HG03039 (cell line): Measurements from ENCODE around the gene JMJD4.

Experiments
- ATAC-seq: cut with Tn5 transposase; IDR thresholded peaks from one replicate; pipeline ENCODE4 v1.9.1; 2021; ENCODE audit warnings: mild to moderate bottlenecking, moderate library complexity; ENCODE audit not compliant: unreplicated experiment

Gene JMJD4

DNA sequence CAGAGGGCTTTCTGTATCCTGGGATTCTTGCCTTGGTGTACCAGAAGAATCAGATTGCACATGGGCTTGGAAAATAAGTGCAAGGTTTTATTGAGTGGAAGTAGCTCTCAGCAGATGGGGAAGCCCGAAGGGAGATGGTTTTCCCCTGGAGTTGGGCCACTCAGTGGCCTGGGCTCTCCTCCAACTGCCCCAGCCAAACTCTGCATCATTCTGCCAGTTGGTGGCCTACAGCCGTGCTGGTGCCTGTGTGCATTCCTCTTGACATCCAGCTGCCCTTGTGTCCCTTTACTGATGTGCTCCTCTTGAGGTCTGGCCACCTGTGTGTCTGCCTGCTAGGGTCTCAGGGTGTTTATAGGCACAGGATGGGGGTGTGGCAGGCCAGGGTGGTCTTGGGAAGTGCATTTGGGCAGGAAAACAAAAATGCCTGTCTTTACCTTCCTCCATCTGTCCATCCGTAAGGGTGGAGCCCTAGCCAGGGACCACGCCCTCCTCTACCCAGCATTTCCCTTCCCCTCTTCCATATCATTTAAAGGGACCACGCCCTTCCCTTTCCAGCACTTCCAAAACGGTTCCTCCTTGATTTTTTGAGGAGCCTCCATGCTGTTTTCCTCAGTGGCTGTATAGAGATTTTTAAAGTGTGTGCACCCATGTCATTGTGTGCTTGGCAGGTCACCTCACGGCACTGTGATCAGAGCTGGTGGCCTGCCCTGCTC lies 19.1 kb upstream of the JMJD4 start:
- ATAC-seq: no peak

DNA sequence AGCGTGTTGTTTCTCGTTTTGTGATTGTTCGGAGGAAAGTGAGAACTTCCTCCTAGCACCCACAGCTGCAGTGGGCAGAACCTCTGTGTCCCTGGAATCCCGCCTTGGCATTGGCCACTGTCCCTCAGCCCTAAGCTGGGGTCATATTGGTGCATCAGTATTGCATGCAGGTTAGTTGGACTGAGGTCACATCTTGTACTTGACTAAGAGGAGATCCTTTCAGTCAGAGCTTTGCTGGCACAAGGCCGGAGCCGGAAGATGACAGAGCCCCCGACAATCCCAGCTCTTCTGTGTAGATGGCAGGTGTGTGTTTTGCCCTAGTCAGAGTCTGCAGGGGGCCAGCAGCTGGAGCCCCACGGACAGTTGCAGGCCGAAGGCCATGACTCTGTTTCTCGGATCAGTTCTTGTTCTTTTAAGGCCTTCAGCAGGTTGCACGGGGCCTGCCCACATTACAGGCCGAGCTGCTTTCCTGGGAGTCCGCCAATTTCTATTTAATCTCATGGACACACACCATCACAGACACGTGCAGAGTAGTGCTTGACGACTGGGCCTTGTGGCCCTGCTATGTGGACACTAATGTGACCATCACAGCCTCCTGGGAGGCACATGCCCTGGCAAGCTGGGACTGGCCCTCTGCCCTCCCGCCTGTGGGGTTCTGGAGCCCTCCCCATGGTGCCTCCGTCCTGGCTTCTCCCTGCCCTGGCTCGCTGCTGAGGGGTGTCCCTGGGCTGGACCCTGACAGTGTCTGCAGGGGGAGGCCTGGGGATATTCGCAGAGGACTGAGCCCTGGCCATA lies 15.0 kb upstream of the JMJD4 start:
- no peak for ATAC-seq

DNA sequence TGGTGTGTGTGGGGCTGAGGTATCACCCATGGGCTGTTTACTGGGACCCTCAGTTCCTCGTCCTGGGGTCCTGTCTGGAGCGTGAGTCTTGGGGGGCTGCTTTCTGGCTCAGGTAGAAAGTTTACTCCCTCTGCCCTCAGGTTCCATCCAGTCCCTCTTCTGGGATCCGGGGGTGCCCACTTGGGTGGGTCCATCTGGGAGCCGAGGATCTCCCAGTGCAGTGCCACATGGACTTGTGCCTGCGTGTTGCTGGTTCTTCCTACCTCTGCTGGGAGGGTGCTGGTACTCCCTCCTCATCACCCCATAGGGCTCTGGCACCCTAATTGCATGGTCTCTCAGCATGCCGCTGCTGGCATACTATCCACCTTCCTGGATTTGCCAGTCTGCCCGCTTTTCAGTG lies 14.1 kb upstream of the JMJD4 start:
- no peak for ATAC-seq

DNA sequence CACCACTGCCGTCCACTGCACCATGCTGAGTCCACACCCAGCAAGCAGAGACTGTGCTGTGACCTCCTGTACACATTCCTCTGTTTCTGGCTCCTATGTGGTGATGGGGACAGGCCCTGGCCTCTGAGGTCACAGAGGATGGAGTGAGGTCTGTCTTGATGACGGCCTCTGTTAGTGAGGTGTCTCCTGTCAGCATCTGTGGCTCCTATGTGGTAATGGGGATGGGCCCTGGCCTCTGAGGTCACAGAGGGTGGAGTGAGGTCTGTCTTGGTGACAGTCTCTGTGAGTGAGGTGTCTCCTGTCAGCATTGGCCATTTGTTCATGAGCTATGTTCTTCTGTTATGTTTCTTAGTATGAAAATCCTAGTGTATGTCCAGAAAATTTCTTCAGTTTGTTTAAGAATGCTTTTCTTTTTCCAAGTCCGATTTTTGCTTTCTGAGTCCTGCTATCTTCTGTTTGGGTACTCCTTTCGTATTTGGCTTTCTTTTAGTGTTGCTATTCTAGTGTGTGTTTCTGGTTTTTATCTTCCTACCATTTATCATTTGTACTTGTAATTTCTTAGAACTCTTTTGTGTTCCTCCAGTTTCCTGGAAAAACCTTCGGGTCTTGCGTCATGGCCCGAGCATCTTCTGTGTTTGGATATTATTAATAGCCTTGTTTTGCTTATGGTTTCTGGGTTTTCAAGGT lies 13.5 kb upstream of the JMJD4 start:
- no peak for ATAC-seq

DNA sequence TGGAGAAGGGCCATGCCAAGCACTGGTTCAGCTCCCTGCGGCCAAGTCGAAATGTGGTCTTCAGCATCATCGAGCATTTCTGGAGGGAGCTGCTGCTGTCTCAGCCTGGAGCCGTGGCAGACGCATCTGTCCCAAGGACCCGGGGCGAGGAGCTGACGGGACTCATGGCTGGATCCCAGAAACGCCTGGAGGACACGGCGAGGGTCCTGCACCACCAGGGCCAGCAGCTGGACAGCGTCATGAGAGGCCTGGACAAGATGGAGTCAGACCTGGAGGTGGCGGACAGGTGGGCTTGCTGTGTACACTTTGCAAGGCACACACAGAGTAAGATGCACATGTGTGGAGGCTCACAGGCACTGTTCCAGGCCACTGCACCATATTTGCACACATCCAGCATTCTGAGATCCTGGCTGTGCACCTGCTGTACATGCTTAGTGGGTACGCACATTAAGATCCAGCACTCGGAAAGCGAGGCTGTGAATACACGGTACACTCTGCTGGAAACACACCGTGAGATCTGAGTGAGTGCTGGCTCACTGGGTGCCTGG lies 12.9 kb upstream of the JMJD4 start:
- ATAC-seq: no peak

DNA sequence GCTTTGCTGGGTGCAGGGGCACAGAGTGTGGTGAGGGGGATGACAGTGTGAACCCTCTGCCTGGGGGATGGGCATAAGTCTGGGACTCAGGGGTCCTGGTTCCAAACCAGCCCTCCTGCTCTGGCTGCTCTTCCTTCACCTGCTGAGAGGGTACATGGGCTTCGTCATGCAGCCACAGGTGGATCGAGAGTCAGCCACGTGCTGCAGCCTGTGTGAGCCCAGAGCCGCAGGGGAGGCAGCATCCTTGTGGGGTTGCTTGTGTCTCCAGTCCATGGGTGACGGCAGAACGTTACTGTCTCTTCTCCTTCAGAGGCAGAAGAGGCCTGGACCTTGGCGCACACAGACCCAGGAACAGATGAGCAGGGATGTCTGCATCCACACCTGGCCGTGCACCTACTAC lies 12.3 kb upstream of the JMJD4 start:
- ATAC-seq: no peak

DNA sequence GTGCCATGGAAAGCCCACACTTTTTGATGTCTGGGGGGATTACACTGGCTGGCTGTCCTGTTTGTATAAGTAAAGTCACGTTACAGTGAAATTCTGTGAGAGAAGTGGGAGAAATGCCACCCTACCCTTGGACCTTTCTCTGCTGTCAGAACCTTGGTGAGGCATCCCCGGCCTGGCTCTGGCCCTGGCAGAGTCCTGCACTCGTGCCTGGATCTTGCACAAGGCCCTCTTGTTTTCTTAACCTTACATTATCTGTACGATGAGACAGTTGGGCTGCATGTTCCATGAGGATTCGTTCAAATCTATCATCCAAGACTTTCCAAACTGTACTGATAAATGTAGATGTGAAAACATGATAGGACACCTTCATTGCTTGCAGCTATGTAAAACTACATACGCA lies 11.6 kb upstream of the JMJD4 start:
- ATAC-seq: no peak

DNA sequence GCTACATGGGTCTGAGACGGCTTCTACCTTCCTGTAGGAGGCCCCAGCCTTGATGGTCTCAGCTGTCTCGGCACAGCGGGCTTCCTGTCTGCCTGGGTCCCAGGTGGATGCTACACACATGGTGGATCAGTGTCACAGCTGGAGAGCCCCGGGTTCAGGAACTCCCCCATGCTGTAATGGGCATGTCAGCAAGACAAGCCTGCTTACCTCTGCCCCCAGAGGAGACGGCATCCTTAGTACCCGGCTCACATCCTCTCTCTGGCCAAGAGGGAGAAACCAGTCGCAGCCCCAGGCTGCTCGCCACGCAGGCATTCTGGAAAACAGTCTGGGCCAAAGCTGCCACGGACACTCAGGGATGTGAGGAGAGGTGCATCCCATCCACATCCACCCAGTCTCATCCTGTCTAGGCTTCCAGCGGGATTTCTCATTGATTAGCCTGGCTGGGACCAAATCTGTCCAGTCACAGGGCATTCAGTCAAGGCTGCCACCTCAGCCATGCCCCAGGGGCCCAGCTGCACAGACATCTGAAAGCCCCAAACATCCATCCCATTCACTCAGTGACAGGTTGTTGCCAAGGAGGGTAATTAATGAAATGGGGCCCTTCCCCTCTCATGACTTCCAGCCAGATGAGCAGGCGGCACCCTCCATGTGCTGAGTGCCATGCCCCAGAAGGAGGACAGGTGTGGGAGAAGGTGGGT lies 10.6 kb upstream of the JMJD4 start:
- ATAC-seq: no peak

DNA sequence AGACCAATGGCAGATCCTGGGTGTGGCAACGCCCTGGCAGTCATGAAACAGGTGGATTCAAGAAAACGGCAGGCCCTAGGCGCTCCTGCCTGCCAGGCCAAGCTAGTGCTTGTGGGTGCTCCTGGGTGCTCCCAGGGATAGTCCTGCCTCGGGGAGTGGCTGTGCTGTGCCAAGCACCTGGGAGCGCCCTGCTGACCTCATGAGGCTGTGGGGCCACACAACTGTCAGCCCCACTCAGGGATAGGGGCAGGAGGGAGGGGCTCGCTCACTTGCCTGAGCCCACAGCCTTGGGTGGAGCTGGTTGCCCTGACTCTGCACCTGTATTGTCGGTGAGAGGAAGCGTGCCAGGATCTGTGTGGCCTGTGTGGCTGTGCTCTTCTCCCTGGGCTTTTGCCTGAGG lies 9.6 kb upstream of the JMJD4 start:
- no peak for ATAC-seq

DNA sequence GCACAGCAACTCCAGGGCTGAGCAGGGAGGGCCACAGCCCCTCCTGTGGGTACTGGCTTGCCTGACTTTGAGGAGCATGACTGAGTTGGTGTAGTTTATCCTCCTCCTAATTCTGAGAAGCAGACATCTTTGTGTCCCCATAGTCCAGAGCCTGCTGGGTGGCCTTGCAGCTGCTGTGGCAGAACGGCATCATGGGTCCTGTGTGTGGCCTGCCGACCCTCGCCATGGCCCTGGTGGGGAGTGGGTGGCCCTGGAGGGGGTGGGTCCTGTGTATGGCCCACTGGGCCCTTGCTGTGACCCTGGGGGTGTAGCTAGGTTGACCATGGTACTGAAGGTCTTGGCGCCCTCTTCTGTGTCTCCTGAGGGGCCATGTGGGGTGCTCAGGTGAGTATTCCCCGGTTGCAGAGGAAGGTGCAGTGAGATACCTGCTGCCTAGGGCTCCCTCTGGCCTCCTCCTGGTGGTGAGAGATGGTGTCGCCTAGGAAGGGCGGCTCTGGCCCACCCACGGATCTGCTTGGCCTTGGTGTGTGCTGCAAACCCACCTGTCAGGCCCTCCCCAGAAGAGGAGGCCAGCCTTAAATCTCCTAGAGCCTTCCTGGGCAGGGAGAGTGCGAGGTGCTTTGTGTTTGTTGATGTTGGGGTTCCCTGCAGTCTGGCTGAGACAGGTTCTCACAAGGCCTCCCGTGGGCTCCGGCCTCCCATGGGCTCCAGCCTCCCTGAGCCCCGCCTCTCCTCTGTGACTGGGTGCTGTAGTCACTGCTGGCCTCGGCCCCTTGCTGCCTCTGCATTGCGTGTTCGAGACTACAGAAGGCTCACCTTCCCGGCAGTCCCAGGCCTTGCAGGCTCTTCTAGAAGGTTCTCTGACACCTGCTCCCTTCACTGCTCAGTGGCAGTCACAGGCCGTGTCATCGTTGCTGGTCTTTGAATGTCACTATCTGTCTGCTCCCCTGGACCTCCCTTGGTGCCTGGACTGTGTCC lies 7.9 kb upstream of the JMJD4 start:
- no peak for ATAC-seq

DNA sequence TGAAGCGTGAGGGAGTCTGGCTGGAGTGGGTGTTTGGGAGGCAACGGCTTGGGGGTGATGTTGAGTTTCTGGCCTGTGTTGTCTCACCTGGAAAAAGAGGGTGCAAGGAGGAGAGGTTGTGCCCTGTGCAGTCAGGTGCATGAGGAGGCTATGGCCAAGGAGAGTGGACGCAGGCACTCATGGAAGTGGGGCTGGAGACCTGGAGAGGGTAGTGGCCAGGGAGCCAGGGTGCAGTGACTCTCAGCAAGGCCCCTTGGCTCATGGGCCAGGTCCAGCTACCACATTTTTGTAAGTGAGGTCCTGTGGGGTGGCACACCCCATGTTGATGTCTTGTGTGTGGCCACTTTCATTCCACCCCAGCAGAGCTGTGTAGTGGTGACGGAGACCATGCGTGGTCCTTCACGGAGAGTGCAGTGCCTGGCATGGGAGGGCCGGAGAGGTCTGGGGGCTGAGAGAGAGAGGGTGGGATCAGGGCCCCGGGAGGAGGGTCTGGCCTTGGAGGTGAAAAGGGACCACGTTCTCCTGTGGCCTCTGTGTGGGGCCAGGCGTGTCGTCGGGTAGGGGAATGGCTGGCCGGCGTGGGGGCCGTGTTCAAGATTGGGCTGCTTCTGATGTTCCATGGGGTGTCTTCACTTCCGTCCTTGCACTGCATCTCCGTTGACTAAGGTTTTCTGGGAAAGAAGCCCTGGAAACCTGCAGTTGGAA lies 6.2 kb upstream of the JMJD4 start:
- ATAC-seq: no peak

DNA sequence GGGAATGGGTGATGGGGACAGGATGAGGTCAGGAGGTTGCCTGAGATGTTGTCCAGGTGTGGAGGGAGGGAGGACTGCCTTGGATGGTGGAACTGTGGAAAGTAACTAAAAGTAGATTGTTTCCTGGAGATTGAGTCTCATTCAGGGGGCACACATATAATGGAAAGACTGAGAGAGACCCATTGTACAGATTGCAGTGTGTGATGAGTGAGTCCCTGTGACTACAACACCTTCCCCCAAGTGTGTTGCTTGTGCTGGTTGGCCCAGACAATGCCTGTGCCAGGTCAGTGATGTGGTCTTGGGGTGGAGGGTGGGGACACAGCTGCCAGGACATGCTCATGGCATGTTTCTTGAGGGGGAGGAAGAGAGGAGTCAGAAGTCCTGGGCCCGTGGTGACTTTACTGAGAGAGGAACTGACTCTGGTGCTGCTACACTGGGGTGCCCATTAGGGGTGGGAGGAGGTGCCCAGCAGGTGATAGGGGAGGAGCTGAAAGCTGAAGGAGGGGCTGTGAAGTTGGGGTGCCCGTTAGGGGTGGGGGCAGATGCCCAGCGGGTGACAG lies 5.4 kb upstream of the JMJD4 start:
- ATAC-seq: no peak

DNA sequence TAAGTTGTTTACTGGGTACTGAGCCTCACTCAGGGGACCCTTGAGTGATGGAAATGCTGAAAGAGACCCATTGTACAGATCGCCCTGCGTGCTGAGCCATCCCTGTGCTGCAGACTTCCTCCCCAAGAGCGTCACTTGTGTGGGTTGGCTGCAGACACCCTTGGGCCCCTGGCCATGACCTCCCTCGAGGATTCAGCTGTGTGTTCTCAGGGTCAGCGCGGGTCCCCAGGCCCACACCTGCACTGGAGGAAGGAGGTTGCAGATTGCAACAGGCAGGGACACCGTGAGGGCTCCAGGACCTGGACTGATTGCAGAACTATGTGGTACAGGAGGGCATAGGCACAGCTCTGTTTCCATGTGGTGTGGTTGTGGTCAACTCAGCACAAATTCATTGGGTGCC lies 4.5 kb upstream of the JMJD4 start:
- no peak for ATAC-seq

DNA sequence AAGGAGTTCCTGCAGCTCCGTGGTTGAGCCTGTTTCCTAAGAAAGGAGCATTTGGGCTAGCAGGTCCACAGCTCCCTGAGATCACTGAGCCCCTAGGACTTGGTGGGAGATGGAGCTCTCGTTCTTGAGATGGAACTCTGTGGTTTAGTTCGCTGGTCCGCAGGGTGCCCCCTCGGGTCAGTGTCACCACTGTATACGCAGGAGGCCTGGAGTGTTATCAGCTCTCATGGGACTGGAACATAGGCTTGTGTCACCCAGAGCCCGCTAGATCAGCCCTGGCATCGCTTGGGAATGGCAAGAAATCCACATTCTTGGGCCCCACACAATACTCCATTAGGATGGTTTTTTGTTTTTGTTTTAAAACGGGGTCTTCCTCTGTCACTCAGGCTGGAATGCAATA lies 3.7 kb upstream of the JMJD4 start:
- ATAC-seq: no peak

DNA sequence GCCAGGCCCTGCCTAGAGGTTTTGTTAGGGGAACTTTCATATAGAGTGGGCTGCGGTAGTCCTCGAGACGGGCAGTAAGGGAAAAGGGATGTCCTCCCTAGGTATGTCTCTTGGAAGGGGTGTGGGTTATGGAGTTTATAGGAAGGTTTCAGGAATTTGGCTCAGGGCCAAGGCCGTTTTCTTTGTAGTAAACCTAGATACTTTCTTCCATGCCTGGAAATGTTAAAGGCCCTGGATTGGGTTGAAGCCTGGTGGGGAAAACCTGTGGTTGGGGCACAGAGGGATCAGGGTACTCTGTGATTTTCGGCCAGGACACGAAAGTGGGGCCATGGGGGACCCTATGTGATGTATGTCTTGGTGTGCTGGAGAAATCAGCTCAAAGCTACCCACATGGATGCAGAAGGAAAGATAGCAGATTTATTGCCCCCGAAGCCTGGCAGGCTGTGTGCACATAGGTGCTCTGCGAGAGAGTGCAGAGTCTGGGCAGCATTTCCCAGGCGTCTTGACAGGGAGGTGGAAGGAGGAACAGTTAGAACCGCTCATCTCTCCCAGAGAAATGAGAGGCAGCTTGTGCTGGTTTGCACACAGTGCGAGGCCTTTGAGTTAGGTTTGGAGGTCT lies 1.8 kb upstream of the JMJD4 start:
- no peak for ATAC-seq

DNA sequence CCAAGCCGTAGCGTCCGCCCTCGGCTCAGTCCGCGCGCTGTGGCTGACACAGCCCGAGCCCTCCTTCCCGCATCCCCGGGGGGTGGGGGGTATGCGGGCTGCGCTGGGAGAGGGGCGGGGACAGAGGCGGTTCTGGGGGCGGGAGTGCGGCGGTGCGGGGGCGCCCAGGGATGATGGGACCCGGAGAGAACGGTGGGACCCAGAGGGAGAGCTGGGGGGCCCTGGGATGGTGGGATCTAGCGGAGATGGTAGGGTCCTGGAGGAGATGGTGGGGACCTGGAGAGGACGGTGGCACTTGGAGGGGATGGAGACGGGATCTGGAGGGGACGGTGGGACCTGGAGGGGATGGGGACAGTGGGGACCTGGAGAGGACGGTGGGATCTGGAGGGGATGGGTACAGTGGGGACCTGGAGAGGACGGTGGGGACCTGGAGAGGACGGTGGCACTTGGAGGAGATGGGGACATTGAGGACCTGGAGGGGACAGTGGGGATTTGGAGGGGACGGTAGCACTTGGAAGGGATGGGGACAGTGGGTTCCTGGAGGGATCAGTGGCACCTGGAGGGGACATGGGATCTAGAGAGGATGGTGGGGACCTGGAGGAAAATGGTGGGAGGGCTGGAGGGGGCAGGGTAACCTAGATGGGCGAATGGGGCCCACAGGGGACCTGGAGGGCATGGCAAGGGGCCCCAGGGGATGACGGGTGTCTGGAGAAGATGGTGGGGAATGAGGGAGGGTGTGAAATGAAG lies 610 bp upstream of the JMJD4 start:
- no peak for ATAC-seq

DNA sequence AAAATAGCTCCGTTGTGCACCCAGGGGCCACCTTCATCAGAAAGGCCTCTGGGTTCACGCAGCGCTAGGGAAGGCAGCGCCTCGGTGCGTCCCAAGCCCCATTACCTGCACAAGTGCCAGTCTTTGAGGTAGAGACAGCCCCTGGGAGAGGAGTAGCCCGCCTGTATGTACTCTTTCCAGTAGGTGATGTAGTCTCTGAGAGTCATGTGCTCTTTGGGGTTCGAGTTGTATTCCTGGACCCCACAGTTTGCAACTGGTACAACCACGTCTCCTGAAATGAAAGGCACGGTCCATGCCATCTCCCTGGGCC lies 601 bp downstream of the JMJD4 start:
- ATAC-seq: no peak
